GM18867 (cell line): ENCODE measurements around the gene SPOP.
"Not testable (repeated sequence)": the region's sequence is repeated elsewhere in the genome, so short reads cannot be mapped to it uniquely, and the experiment has no call there.

Experiments
- ATAC-seq: cut with Tn5 transposase; IDR thresholded peaks from one replicate; pipeline ENCODE4 v1.9.1; 2021; ENCODE audit warnings: mild to moderate bottlenecking, moderate library complexity; ENCODE audit not compliant: unreplicated experiment

The SPOP gene

DNA sequence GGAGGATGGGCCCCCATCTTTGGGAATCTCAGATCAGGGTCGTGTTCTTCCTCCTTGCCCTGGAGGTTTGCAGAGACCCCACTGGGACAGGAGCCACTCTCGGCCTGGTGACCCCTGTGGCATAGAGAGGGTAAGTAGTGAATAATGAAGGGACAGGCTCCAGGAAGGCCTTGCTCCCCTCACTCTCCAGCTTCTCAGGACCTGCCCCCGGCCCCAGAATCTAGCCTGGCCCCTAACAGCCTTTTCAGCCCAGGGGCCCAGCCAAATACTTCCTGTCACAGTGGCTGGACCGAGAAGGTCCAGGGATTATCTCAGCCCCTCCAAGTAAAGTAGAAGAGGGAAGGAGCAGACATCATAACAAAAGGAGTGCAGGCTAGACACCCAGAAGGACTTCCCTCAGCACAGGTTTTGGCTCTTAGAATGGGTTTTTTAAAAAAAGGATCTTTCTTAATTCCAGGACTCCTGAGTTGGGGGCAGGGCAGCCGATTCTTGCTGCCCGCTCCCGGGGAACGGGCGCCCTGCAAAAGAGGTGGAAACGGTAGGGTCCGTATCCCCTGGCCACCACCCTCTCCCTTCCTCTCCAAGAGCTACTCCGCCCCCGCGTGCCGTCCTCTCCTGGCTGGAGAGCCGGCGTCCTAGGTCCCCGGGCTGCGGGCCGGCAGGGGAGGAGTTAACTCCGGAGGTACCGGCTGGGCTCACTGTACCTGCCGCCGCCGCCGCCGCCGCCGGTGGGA lies 102.8 kb downstream of the SPOP start:
- ATAC-seq: no peak

DNA sequence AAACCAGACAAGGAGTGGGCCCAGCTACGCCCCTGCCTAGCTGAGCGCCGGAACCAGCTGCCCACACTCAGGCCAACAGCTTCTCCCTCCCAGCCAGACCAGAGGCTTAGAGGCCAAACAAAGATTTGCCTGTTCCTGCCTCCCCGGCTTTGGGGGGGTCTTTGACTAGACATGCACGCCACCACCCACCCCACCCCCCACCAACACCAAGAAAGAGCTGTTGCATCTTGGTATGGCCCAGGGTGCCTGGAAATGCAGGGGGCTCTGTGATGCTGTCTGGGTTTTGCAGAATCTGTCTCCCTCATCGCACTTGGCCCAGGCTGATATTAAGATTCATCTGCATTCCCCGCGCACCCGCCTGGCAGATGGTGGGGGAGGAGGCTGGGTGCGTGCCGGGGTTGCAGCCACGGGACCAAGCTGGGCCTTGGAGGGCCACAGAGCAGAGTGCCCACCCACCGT lies 103.5 kb downstream of the SPOP start:
- no peak for ATAC-seq

DNA sequence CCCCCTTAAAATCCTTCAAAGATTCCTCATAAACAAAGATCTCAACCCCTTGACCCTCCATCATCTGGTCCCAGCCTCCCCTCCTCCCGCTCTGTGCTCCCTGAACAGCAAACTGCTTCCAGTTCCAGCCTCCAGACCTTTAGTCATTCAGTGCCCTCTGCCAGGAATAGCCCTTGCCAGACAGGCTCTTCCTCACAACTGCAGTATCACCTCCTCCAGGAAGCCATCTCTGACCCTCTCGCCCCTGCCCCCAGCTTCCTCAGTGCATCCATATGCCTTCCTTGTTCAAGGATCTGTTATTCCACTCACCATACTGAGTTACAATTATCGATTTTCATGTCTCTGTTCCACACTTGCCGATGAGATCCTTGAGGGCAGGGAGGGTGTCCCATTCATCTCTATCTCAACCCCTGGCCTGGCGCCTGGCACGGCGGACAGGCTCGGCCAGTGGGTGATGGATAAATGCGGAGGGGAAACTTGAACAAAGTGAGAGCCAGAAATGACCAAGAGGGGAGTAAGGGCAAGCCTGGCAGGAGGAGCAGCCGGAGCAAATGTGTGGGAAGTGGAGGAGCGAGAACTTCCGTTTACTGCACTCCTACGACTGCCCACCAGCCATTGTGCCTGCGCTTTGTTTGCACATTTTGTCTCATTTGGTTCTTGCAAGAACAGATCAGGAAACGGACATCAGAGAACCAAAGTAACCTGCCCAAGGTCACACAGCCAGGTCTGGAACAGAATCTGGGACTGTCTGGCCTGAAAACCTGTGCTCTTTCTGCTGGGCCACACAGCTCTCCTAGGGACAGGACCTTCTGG lies 104.2 kb downstream of the SPOP start:
- ATAC-seq: no peak

DNA sequence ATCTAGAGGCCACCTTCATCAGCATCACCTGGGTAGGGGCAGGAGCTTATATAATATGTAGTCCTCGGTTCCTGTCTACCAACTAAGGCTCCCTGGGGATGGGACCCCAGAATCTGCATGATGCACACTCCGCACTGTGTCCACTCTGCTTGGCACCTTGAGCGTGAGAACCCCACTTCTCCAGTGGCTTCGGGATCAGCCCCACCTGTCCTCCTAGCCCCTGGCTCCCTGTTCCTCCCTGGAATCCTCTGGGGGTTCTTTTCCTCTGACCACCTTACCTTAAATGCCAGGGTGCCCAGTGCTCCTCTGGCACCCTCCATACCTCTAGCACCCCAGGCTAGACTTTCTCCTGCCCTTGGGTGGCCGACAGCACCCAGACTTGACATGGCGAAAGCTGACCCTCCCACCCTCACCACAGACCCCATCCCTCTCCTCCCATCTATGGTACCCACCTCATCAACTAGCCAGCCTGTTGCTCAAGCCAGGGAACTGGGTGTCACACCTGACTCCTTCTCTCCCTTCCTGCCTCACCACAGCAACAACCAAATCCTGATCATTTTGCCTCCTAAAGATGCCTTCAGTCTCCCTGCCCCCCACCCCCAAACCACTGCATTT lies 105.0 kb downstream of the SPOP start:
- no peak for ATAC-seq

DNA sequence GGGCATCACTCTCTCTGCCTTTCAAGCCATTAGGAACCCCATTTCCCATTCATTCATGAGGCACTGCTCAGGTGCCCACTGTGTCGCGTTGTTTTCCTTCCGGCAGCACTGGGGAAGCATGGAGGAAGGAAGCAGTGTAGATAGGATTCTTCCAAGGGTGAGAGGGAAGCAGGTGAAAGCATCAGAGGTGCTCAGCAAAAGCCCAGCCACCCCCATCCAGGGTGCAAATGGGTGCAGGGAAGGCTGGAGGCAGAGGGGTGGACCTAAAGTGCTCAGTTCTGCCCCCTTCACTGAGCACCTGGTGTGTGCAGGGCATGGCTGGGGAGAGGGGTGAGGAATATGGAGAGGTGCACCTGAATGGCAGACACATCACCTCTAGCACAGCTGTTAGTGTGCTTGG lies 105.7 kb downstream of the SPOP start:
- ATAC-seq: no peak

DNA sequence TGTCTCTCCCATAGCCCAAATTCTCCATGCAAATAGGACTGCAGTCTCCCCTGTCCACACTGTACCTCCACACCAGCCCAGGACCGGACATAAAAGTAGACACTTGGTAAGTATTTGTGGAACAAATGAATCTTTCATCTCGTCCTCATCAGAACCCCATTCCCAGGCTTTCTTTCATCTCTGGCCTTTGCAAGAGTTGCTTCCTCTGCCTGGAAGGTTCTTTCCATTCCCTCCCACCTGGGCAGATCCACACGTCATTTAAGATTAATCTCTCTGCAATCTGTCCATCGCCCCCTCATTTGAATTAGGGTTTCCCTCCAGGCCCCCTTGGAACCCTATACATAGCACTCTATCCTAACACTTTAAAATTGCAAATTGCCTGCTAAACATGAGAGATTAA lies 106.1 kb downstream of the SPOP start:
- no peak for ATAC-seq

DNA sequence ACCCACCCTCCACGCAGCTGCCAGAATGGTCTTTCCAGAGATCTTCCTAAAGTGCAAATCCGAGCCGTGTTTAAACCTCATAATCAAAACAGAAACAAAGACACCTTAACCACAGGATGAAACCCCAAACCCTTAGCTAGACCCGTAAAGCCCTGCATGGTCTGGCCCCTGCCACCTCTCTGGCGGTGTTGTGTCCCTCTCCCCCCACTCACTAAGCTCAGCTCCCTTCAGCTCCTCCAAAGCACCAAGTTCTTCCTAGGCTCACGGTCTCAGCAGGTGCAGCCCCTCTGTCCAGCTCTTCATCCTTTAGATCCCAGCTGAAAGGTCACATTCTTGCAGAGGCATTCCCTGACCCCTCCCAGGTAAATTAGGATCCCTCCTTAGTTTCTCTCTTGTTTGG lies 106.6 kb downstream of the SPOP start:
- no peak for ATAC-seq

DNA sequence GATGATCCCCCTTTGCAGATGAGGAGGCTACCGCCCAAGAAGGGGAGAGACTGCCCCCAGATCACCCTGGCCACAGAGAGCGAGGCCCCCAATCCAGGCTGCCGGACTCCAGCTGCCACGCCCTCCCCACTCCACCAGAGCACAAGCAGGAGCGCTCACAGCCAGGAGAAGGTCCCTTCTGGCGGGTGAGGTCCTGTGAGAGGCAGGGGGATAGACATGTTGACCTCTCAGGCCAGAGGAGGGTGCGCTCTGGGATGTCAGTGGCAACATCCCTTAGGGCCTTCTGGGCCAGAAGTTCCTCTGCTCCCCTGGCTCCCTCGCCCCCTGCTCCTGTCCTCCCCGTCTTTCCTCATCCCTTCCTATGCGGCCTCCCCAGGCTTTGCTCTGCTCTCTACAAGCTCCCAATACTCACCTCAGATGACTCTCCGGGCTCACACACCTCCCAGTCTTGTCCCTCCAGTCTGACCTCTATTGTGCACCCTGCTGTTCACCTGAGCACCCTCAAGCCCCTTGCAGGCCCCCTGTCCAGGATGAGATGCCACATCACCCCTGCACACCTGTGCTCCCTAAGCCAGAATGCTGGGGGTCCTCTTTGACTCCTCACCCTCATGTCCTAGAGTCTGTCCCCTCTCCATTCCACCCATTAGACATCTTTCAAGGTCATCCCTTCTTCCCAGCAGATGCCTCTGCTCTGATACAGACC lies 107.2 kb downstream of the SPOP start:
- ATAC-seq: no peak

GRCh38 chr17:49568695-49569047 lies 109.2 kb downstream of the SPOP start:
- not testable (repeated sequence) for ATAC-seq

GRCh38 chr17:49567871-49568694 lies 109.8 kb downstream of the SPOP start:
- ATAC-seq: no peak

DNA sequence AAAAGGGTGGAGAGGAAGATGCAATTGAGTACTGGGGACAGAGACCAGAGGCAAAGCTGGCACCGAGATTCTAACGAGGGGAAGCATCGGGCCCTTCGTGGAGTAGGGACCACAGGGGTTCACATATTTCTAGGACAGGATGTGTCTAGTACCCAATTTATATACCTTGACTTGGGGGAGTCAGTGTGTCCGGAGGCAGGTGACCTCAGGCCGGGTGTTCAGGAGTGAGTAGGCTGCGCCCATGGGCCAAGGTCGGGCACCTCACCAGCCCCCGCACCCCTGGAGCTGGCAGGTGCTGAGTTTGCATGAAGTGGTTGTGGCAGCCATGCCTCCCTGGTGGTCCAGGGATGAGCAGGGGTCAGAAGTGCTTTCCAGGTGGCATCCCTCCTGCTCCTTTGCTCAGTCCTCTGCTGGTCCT lies 110.8 kb downstream of the SPOP start:
- no peak for ATAC-seq

- no peak for ATAC-seq
Measured at GRCh38 chr17:49566668-49567071, 111.2 kb downstream of the SPOP start.

GRCh38 chr17:49565948-49566491 lies 111.9 kb downstream of the SPOP start:
- no peak for ATAC-seq

GRCh38 chr17:49564638-49565037 lies 113.3 kb downstream of the SPOP start:
- no peak for ATAC-seq

DNA sequence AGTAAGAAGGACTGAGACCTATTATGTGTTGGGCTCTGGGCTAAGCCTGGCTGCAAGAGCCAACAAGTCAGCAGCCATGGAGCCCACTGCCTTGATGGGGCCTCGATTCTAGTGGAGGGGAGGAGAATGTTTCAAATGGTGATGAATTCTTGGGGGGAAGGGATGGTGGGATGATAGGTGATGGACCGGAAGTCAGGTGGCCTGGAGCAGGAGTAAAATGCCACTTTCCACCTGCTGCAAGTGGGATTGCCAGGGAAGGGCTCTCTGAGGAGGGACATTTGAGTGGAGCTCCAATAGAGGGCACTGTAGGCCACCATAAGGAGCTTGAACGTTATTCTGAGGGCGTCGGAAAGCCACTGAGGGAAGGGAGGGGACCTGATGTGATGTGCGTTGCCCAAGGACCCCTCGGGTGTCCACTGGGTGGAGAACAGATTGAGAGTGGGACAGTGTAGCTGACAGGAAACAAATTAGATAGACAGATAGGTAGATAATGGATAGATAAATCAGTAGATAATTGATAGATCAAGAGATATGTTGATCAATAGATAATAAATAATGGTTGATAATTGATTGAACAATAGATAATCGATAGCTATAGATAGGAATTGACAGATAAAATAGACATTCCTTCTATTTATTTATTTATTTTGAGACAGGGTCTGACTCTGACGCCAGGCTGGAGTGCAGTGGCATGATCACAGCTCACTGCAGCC lies 120.4 kb downstream of the SPOP start:
- no peak for ATAC-seq

- no peak for ATAC-seq
Measured at GRCh38 chr17:49556223-49556943, 121.5 kb downstream of the SPOP start.

GRCh38 chr17:49555495-49556222 lies 122.2 kb downstream of the SPOP start:
- no peak for ATAC-seq
